SK-N-SH treated with all-trans-retinoic acid at 6 μM for 48 hours (cell line): ENCODE results near the gene SLC39A13.

Source experiments
- ATAC-seq: fragments of 200-7000 bp; cut with Tn5 transposase; 3 replicates; pipeline ENCODE4 v1.9.1; 2020; ENCODE audit warnings: mild to moderate bottlenecking, moderate library complexity
- ARNTL ChIP-seq: fragments of 450-650 bp; formaldehyde crosslinking; IDR thresholded peaks from 2 replicates; pipeline ENCODE4 v1.5.0; 2020; ENCODE audit warnings: low read depth, mild to moderate bottlenecking, moderate library complexity, borderline replicate concordance
- CREB5 ChIP-seq: fragments of 250-450 bp; sonication (Bioruptor Pico); IDR thresholded peaks from 2 replicates; pipeline ENCODE4 v1.5.1; 2020; ENCODE audit warnings: low read depth, mild to moderate bottlenecking, moderate library complexity
- CSDC2 ChIP-seq: fragments of 250-450 bp; sonication (Bioruptor Pico); IDR thresholded peaks from 2 replicates; pipeline ENCODE4 v1.5.0; 2020; ENCODE audit warnings: mild to moderate bottlenecking, moderate library complexity
- CSRNP3 ChIP-seq: fragments of 250-450 bp; sonication (Bioruptor Pico); IDR thresholded peaks from 2 replicates; pipeline ENCODE4 v1.5.1; 2021; ENCODE audit warnings: mild to moderate bottlenecking, moderate library complexity
- ESRRG ChIP-seq: fragments of 250-450 bp; sonication (Bioruptor Pico); IDR thresholded peaks from 2 replicates; pipeline ENCODE4 v1.6.1; 2021; ENCODE audit warnings: mild to moderate bottlenecking
- GLIS3 ChIP-seq: fragments of 250-450 bp; sonication (Bioruptor Pico); IDR thresholded peaks from 2 replicates; pipeline ENCODE4 v1.5.0; 2020; ENCODE audit warnings: mild to moderate bottlenecking, moderate library complexity
- ISL1 ChIP-seq: fragments of 250-450 bp; sonication (Bioruptor Pico); IDR thresholded peaks from 2 replicates; pipeline ENCODE4 v2.1.2; 2022; ENCODE audit warnings: mild to moderate bottlenecking, moderate library complexity
- OSR1 ChIP-seq: fragments of 250-450 bp; sonication (Bioruptor Pico); IDR thresholded peaks from 2 replicates; pipeline ENCODE4 v1.8.0; 2022; ENCODE audit warnings: moderate library complexity, mild to moderate bottlenecking, inconsistent platforms
- PATZ1 ChIP-seq: fragments of 250-450 bp; sonication (Bioruptor Pico); IDR thresholded peaks from 2 replicates; pipeline ENCODE4 v1.8.0; 2020; ENCODE audit warnings: mild to moderate bottlenecking, moderate library complexity, borderline replicate concordance
- PPARA ChIP-seq: fragments of 250-450 bp; sonication (Bioruptor Pico); IDR thresholded peaks from 2 replicates; pipeline ENCODE4 v1.5.0; 2020; ENCODE audit warnings: mild to moderate bottlenecking, borderline replicate concordance
- SNAI2 ChIP-seq: fragments of 250-450 bp; sonication (Bioruptor Pico); IDR thresholded peaks from 2 replicates; pipeline ENCODE4 v1.5.0; 2020; ENCODE audit warnings: mild to moderate bottlenecking, moderate library complexity
- TCF4 ChIP-seq: fragments of 250-450 bp; sonication (Bioruptor Pico); IDR thresholded peaks from 2 replicates; pipeline ENCODE4 v1.8.0; 2021; ENCODE audit warnings: mild to moderate bottlenecking, moderate library complexity, borderline replicate concordance
- TSHZ2 ChIP-seq: fragments of 250-450 bp; sonication (Bioruptor Pico); IDR thresholded peaks from 2 replicates; pipeline ENCODE4 v1.5.0; 2020; ENCODE audit warnings: mild to moderate bottlenecking, moderate library complexity
- ZC3H10 ChIP-seq: fragments of 250-450 bp; sonication (Bioruptor Pico); IDR thresholded peaks from 2 replicates; pipeline ENCODE4 v1.5.1; 2021; ENCODE audit warnings: mild to moderate bottlenecking, moderate library complexity
- ZFP3 ChIP-seq: fragments of 250-450 bp; sonication (Bioruptor Pico); IDR thresholded peaks from 2 replicates; pipeline ENCODE4 v1.5.0; 2020; ENCODE audit warnings: mild to moderate bottlenecking, moderate library complexity
- ZFP30 ChIP-seq: fragments of 450-650 bp; formaldehyde crosslinking; IDR thresholded peaks from 2 replicates; pipeline ENCODE4 v1.5.0; 2022; ENCODE audit warnings: mild to moderate bottlenecking, moderate library complexity
- ZNF565 ChIP-seq: fragments of 450-650 bp; formaldehyde crosslinking; conservative IDR thresholded peaks from 2 replicates; pipeline ENCODE4 v1.5.0; 2020; ENCODE audit warnings: low read depth, mild to moderate bottlenecking, moderate library complexity
- ZNF70 ChIP-seq: fragments of 450-650 bp; formaldehyde crosslinking; IDR thresholded peaks from 2 replicates; pipeline ENCODE4 v1.5.0; 2020; ENCODE audit warnings: mild to moderate bottlenecking, moderate library complexity
- ZNF8 ChIP-seq: fragments of 450-650 bp; formaldehyde crosslinking; IDR thresholded peaks from 2 replicates; pipeline ENCODE4 v1.5.0; 2020; ENCODE audit warnings: mild to moderate bottlenecking, moderate library complexity

Gene SLC39A13

GRCh38 chr11:47359162-47359561 lies 49.2 kb upstream of the SLC39A13 start:
- no peak for ATAC-seq
- no peak for TF ChIP-seq ZFP3 (CRISPR knock-in tag)
- TF ChIP-seq GLIS3 (CRISPR knock-in tag) = no peak
- no peak for TF ChIP-seq ESRRG
- no peak for TF ChIP-seq CSRNP3 (CRISPR knock-in tag)
- no peak for TF ChIP-seq SNAI2 (CRISPR knock-in tag)
- no peak for TF ChIP-seq ZNF70 (CRISPR knock-in tag)
- TF ChIP-seq CREB5 (CRISPR knock-in tag) = no peak
- no peak for TF ChIP-seq TSHZ2 (CRISPR knock-in tag)
- TF ChIP-seq ZNF565 (CRISPR knock-in tag) = no peak
- TF ChIP-seq ZFP30 (CRISPR knock-in tag) = no peak
- no peak for TF ChIP-seq ZC3H10
- TF ChIP-seq PPARA (CRISPR knock-in tag) = no peak
- TF ChIP-seq OSR1 (CRISPR knock-in tag) = no peak
- no peak for TF ChIP-seq PATZ1 (CRISPR knock-in tag)
- no peak for TF ChIP-seq ARNTL (CRISPR knock-in tag)
- TF ChIP-seq TCF4 (CRISPR knock-in tag) = no peak
- TF ChIP-seq ZNF8 (CRISPR knock-in tag) = no peak

GRCh38 chr11:47359586-47359985 lies 48.8 kb upstream of the SLC39A13 start:
- no peak for ATAC-seq
- no peak for TF ChIP-seq CSRNP3 (CRISPR knock-in tag)
- no peak for TF ChIP-seq ISL1 (CRISPR knock-in tag)
- no peak for TF ChIP-seq ZC3H10
- no peak for TF ChIP-seq CREB5 (CRISPR knock-in tag)

- no peak for ATAC-seq
- TF ChIP-seq CSDC2 (CRISPR knock-in tag) (no peak), TCF4 (CRISPR knock-in tag) (no peak), ZNF8 (CRISPR knock-in tag) (no peak), CREB5 (CRISPR knock-in tag) (no peak), ZNF70 (CRISPR knock-in tag) (no peak), ZFP3 (CRISPR knock-in tag) (no peak), ZFP30 (CRISPR knock-in tag) (no peak)
Measured at GRCh38 chr11:47360341-47360740, 48.0 kb upstream of the SLC39A13 start.
